GM12872 (cell line): ENCODE results near the gene DAND5.

ENCODE experiments used
- CTCF ChIP-seq: IDR thresholded peaks from 3 replicates; pipeline ENCODE4 v1.5.1; 2011; ENCODE audit warnings: low read depth, mild to moderate bottlenecking, low read length, moderate library complexity; ENCODE audit not compliant: insufficient read depth

Gene DAND5

DNA sequence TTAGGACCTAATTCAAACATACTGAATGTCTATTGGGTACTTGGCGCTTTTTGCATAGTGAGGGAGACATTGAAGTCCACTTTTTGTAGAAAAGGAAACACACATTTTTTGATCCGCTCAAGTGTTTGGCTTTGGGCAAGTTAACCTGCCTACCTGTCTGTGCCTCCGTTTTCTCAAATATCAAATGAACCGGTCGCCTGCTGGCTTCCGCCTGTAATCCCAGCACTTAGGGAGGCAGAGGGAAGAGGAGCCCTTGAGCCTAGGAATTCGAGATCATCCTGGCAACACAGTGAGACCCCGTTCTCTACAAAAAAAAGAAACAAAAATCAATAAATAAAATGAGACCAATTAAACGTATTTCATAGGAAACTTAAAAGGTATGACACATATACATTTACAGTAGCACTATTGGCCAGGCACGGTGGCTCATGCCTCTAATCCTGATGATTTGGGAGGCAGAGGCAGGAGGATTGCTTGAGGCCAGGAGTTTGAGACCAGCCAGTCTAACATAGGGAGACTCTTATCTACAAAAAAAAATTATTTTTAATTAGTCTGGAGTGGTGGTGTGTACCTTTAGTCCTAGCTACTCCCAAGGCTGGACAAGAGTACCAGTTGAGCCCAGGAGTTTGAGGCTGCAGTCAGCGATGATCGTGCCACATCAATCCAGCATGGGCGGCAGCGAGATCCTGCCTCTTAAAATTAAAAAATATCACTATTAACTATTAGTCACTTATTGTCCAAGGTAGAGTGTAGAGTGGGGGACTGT, 22.5 kb upstream of the DAND5 start:
- no peak for TF ChIP-seq CTCF

DNA sequence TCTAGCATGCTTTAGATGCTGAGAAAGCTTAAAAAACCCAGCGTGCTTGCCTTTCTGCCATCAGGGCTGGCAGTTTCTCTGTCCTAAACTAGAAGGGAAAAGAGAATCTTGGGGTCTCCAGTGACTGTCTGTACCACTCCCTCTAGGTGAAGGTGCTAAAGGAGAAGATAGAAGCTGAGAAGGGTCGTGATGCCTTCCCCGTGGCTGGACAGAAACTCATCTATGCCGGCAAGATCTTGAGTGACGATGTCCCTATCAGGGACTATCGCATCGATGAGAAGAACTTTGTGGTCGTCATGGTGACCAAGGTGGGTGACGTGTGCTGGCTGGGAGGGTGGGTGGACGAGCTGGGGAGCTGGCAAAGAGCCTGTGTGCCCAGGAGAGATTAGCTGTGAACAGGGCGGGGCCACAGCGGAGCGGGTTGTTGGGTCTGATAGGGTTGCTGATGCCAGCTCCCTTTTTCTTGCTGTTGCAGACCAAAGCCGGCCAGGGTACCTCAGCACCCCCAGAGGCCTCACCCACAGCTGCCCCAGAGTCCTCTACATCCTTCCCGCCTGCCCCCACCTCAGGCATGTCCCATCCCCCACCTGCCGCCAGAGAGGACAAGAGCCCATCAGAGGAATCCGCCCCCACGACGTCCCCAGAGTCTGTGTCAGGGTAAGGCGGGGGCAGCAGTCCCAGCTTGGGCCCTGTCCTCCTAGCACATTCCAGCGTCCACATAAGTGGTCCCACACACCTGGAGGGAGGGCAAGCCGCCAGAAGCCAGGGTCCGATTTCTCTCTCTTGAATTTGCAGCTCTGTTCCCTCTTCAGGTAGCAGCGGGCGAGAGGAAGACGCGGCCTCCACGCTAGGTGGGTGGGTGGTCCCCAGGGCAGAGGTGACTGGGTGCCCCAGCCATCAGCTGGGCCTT, 21.4 kb upstream of the DAND5 start:
- TF ChIP-seq CTCF, result no peak

DNA sequence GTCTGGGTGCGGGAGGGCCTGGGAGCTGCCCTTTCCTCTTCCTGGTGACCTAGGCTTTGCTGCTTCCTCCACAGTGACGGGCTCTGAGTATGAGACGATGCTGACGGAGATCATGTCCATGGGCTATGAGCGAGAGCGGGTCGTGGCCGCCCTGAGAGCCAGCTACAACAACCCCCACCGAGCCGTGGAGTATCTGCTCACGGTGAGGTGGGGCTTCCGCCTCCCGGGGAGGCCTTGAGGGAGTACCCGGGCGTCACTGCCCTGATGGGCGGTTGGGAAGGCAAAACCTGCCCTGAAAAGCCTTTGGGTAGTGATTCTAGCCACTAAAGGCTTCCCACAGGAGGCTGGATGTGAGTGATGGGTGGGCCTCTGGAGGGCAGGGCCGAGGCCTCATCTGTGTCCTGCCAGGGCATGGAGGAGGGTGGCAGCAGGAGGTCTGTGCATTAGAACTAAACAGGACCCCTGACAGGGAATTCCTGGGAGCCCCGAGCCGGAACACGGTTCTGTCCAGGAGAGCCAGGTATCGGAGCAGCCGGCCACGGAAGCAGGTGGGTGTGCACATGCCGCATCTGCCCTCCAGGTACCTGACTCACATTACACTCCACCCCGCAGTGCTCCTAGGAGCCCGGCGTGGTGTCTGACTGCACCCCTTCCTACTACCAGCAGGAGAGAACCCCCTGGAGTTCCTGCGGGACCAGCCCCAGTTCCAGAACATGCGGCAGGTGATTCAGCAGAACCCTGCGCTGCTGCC, 20.6 kb upstream of the DAND5 start:
- TF ChIP-seq CTCF, result no peak

- no peak for TF ChIP-seq CTCF
Measured at GRCh38 chr19:12949363-12950283, 19.8 kb upstream of the DAND5 start.

GRCh38 chr19:12952488-12953137, 16.8 kb upstream of the DAND5 start:
- no peak for TF ChIP-seq CTCF

GRCh38 chr19:12953138-12953798, 16.1 kb upstream of the DAND5 start:
- no peak for TF ChIP-seq CTCF
